Stimulated activated CD8-positive, alpha-beta memory T cell treated with anti-CD3 and anti-CD28 coated beads, Interleukin-12 subunit alpha, Interleukin-12 subunit beta, amount 100 ng/mL, for 1 hour (primary cell): ENCODE measurements around the gene PLXND1.

Source experiments
- DNase-seq: peaks from one replicate; pipeline ENCODE4 v3.0.0-alpha.2; 2020; ENCODE audit warnings: low read depth

Gene PLXND1

GRCh38 chr3:129584631-129585030, 21.8 kb downstream of the PLXND1 start:
- no peak for DNase-seq

- DNase-seq = no peak
Observed at GRCh38 chr3:129583289-129583688, 23.2 kb downstream of the PLXND1 start.

- DNase-seq = no peak
Observed at GRCh38 chr3:129582799-129583198, 23.7 kb downstream of the PLXND1 start.

- DNase-seq = no peak
Observed at GRCh38 chr3:129581623-129582022, 24.9 kb downstream of the PLXND1 start.

- DNase-seq = no peak
Observed at GRCh38 chr3:129579991-129580390, 26.5 kb downstream of the PLXND1 start.

- no peak for DNase-seq
Observed at GRCh38 chr3:129577925-129578786, 28.3 kb downstream of the PLXND1 start.

- DNase-seq = no peak
Observed at GRCh38 chr3:129577366-129577765, 29.1 kb downstream of the PLXND1 start.

- DNase-seq = peak; percentile 34
Observed at GRCh38 chr3:129576514-129577352, 29.7 kb downstream of the PLXND1 start.

- no peak for DNase-seq
Observed at GRCh38 chr3:129575997-129576384, 30.5 kb downstream of the PLXND1 start.

GRCh38 chr3:129575233-129575996, 31.1 kb downstream of the PLXND1 start:
- no peak for DNase-seq

- DNase-seq = no peak
Observed at GRCh38 chr3:129574206-129574605, 32.3 kb downstream of the PLXND1 start.

GRCh38 chr3:129573493-129573892, 33.0 kb downstream of the PLXND1 start:
- no peak for DNase-seq

GRCh38 chr3:129572603-129573002, 33.9 kb downstream of the PLXND1 start:
- DNase-seq = no peak

GRCh38 chr3:129571605-129572547, 34.6 kb downstream of the PLXND1 start:
- DNase-seq = no peak

GRCh38 chr3:129569856-129570255, 36.6 kb downstream of the PLXND1 start:
- no peak for DNase-seq

GRCh38 chr3:129567939-129568338, 38.5 kb downstream of the PLXND1 start:
- DNase-seq = no peak

GRCh38 chr3:129567176-129567705, 39.2 kb downstream of the PLXND1 start:
- no peak for DNase-seq

GRCh38 chr3:129565902-129566301, 40.6 kb downstream of the PLXND1 start:
- no peak for DNase-seq

- no peak for DNase-seq
Observed at GRCh38 chr3:129564981-129565644, 41.4 kb downstream of the PLXND1 start.

GRCh38 chr3:129563850-129564535, 42.5 kb downstream of the PLXND1 start:
- DNase-seq = no peak
